Kidney epithelial cell (primary cell): ENCODE results near the gene SMARCB1. TPM values are rescaled to one million over a fixed set of nuclear protein-coding genes. Genes with fewer than 3 reads are reported as not detected.

Experiments
- DNase-seq: peaks from one replicate; pipeline ENCODE4 v3.0.0-alpha.2; 2010; ENCODE audit warnings: low read depth
- H3K27me3 ChIP-seq: 2 replicates; pipeline ENCODE4 v1.6.0; 2011; ENCODE audit warnings: low read length; ENCODE audit not compliant: control insufficient read depth, insufficient read depth
- H3K36me3 ChIP-seq: 2 replicates; pipeline ENCODE4 v1.5.1; 2011; ENCODE audit warnings: low read length; ENCODE audit not compliant: control insufficient read depth, insufficient read depth
- H3K4me3 ChIP-seq: 2 replicates; pipeline ENCODE4 v1.5.1; 2011; ENCODE audit warnings: low read depth, mild to moderate bottlenecking, control low read depth, low read length
- total RNA-seq: library from RNA; depleted of rRNA; stranded (reverse); fragments of >200 nt; gene quantifications from 2 replicates; pipeline ENCODE4 v1.2.3, GENCODE V29; 2015
- TF ChIP-seq, protein P1 (sequence below): IDR thresholded peaks from 2 replicates; pipeline ENCODE4 v1.5.1; 2011; ENCODE audit warnings: mild to moderate bottlenecking, moderate library complexity, low read length, control low read depth, inconsistent platforms; ENCODE audit not compliant: insufficient read depth, poor library complexity, severe bottlenecking

Gene SMARCB1
- total RNA-seq, 1 donor from 2014 or later, result 168 TPM

DNA sequence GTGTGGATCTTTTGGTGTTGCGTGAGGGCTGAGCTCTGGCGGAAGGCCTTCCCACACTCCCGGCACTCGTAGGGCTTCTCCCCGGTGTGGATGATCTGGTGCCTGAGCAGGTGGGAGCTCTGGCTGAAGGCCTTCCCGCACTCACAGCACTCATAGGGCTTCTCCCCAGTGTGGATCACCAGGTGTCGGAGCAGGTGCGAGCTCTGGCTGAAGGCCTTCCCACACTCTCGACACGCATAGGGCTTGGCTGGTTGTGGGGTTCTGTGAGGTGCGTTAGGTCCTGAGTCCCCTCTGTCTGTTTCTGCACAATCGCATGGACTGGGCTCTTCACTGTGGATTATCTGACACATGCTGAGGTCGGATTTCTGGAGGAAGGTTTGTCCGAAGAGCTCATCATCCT, 42.3 kb upstream of the SMARCB1 start:
- TF ChIP-seq, protein P1, sequence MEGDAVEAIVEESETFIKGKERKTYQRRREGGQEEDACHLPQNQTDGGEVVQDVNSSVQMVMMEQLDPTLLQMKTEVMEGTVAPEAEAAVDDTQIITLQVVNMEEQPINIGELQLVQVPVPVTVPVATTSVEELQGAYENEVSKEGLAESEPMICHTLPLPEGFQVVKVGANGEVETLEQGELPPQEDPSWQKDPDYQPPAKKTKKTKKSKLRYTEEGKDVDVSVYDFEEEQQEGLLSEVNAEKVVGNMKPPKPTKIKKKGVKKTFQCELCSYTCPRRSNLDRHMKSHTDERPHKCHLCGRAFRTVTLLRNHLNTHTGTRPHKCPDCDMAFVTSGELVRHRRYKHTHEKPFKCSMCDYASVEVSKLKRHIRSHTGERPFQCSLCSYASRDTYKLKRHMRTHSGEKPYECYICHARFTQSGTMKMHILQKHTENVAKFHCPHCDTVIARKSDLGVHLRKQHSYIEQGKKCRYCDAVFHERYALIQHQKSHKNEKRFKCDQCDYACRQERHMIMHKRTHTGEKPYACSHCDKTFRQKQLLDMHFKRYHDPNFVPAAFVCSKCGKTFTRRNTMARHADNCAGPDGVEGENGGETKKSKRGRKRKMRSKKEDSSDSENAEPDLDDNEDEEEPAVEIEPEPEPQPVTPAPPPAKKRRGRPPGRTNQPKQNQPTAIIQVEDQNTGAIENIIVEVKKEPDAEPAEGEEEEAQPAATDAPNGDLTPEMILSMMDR, result no peak

DNA sequence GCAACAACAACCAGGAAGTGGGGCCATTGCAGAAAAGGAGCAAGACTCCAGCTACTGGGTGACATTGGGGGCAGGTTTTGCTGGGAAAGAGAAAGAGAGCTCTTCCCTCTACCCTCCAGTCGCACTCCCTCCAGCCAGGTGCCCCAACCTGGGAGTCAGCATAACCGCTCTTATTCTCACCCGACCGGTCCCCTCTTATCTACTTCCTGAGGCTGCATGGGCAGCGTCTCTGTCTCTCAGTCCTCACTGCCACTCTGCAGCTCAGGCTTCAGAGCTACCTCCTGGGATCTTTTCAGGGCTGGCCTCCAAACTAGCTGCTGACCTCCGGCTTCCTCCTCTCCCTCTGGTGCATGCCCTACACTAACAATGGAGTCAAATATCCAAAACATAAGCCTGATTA, 41.0 kb upstream of the SMARCB1 start:
- no peak for DNase-seq
- TF ChIP-seq, protein P1, result no peak
- Histone ChIP-seq H3K4me3 (no peak overlapping the region), H3K27me3 (no peaks in the 10 kb centered on the region), H3K36me3 (peaks cover 1% of the 10 kb centered on the region)

More for the DNA sequence above, 42.3 kb upstream of the SMARCB1 start:
- peaks cover 1% of the 10 kb centered on the region for H3K36me3 ChIP-seq
- H3K4me3 ChIP-seq, result no peak overlapping the region
- no peak for DNase-seq
- no peaks in the 10 kb centered on the region for H3K27me3 ChIP-seq

GRCh38 chr22:23749841-23750301, 36.9 kb upstream of the SMARCB1 start:
- Histone ChIP-seq H3K4me3 (no peak overlapping the region), H3K36me3 (peaks cover 1% of the 10 kb centered on the region), H3K27me3 (no peaks in the 10 kb centered on the region)
- TF ChIP-seq, protein P1, result no peak
- DNase-seq, result no peak

DNA sequence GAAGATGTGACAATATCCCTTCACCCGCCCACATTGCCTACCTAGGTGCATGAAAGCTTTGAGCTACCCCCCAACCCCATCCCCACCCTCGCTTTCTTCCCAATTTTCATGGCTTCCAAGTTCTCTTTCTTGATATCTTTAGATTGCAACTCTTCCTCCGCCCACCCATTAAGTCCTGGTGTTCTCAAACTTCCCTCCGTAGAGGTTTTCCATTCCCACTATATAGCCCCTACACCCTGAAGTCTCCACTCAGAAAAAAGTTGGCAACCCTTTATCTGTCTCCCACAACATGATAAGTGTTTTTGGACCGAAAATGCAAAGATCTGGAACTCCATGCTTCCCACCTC, 36.4 kb upstream of the SMARCB1 start:
- Histone ChIP-seq H3K4me3 (peak overlapping the region; percentile 68), H3K27me3 (no peaks in the 10 kb centered on the region), H3K36me3 (peaks cover 1% of the 10 kb centered on the region)
- no peak for DNase-seq
- TF ChIP-seq, protein P1, result no peak

DNA sequence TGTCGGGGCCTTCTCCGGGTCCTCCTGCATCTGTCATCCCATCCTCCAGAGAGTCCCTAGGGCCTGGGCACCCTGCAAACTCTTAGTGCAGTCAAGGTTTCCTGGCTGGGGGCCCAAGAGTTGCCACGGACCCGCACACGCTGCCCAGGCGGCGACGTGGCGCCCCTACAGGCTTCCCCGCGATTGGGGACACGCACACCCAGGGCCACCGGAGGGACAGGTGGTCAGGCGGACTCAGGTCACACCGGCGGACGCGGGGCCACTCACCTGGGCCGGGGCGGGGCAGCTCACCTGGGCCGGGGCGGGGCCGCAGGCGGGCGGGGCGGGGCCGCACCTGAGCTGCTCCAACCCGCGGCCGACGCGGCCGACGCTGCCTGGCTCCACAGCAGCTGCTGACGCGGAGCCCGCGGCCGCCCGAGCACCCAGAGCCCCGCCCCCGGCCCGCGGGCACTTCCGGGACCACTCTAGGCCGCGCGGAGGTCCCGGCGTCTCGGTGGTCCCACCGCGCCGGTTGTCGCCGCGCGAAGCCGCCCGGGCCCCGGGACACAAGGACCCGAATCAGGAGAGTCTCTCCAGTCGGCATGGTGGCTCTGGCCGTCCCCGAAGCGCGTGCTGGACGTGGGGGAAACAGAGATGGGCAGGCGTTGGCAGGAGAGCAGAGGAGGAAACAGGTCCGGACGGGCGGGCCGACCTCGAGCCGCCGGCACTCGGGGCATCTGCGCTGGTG, 35.9 kb upstream of the SMARCB1 start, which contains the start of gene ZNF70:
TSS of gene ZNF70 (minus strand) at position 399 of the 727 bp plus-strand sequence. CDS start 5,972 bp downstream, outside the sequence.
- TF ChIP-seq, protein P1, result peak; percentile 21
- DNase-seq, result peak; percentile 48
- Histone ChIP-seq H3K36me3 (no peaks in the 10 kb centered on the region), H3K27me3 (no peaks in the 10 kb centered on the region), H3K4me3 (peak within 1 kb of the TSS; percentile 75)

- TF ChIP-seq, protein P1, result no peak
- peak overlapping the region; percentile 75 for H3K4me3 ChIP-seq
- no peaks in the 10 kb centered on the region for H3K36me3 ChIP-seq
- no peak for DNase-seq
- H3K27me3 ChIP-seq, result no peaks in the 10 kb centered on the region
Measured at GRCh38 chr22:23751441-23751996, 35.2 kb upstream of the SMARCB1 start.
